H1 (cell line): ENCODE data around the gene CMTR2. TPM values are rescaled to one million over a fixed set of nuclear protein-coding genes. Genes with fewer than 3 reads are reported as not detected.

ENCODE experiments used
- SIN3A ChIP-seq, 2 experiments: IDR thresholded peaks in 1 of 2; conservative IDR thresholded peaks in 1 of 2; 2 replicates each; pipeline ENCODE4 v1.6.1; 2011 to 2012; ENCODE audit warnings: low read length in 2 of 2, improper control_type of control experiment in 1 of 2, low read depth in 1 of 2, mild to moderate bottlenecking in 1 of 2
- polyA plus RNA-seq, 7 experiments: library from polyadenylated mRNA; depleted of rRNA in 3 of 7; stranded (reverse) in 5 of 7; unstranded in 2 of 7; fragments of >200 nt in 5 of 7; fragments of 200-250 nt in 2 of 7; gene quantifications; 1 replicate in 5 of 7; 2 replicates in 1 of 7; 4 replicates in 1 of 7; pipeline versions ENCODE4 v1.2.1 to v1.2.3, GENCODE V29; 2011 to 2013; ENCODE audit warnings: missing spikeins in 2 of 7, mixed read lengths in 2 of 7
- total RNA-seq: library from RNA; stranded (reverse); fragmentation: NEBNext Ultra II Directional; extraction: Animal tissue kit (Norgen Biotek cat#: 25700); gene quantifications from 2 replicates; pipeline ENCODE4 v1.2.1, GENCODE V29; 2021

The CMTR2 gene
- total and polyA plus RNA-seq, 2 of the 8 experiments (the other 6 are each of a cell fraction or from before 2014, with no cell fraction given): 8.5 to 12.8 TPM

GRCh38 chr16:71289732-71290062, 495 bp upstream of the CMTR2 start (continued):
- TF ChIP-seq SIN3A (conservative IDR thresholded peaks at IDR 0.05 in 1 of 2, IDR thresholded peaks at IDR 0.05 in 1 of 2; ENCODE audit: low read depth in 1 of 2, low read length in 2 of 2): no peak
